Stimulated activated CD4-positive, alpha-beta T cell treated with anti-CD3 and anti-CD28 coated beads, Interleukin-4, amount 100 ng/mL, for 1 hour (primary cell): ENCODE data around the gene SNUPN.
A peak's percentile ranks its signal among the peaks of the same experiment; 100 is the strongest.

Experiments used
- DNase-seq: peaks from one replicate; pipeline ENCODE4 v3.0.0-alpha.2; 2020

Gene SNUPN

DNA sequence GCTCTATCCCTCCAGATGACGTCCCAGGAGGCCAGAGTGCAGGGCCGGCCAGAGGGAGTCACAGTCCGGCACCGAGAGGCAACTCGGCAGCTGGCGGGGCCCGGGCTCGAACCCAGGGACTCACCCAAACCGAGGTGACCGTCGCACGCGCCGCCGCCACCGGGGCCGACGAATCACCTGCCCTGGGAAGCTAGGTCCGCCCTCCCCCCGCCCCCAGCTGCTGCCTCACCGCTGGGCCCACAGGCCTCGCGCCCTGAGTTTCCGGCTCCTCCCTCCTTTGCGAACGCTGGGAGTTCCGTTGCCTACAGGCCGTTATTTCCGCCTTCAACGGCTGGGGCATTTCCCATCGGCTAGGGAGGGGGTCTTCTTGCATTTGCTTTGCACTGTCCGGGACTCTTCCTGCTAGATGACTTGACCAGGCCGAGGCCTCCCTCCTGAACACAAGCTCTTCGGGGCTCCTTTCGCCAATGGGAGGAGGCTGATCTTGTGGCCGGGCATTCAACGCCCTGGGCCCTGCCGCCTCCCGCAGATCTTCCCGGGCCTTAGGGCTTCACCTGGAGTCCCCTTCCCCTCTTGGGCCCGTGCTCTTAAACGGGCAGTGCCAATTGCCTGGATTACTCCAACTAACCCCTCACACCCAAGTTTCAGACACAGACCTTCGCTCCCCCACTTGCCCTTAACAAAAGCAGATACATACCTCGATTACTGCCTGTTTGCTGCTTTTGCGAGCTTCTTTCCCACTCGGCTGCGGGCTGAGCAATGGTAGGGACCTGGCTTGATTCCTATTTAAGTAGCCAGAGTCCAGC is at the start of gene SNUPN:
Gene SNUPN (minus strand): TSS at position 184 of the 806 bp plus-strand sequence. CDS start 4,674 bp downstream, outside the sequence.
- DNase-seq, result peak; percentile 95

DNA sequence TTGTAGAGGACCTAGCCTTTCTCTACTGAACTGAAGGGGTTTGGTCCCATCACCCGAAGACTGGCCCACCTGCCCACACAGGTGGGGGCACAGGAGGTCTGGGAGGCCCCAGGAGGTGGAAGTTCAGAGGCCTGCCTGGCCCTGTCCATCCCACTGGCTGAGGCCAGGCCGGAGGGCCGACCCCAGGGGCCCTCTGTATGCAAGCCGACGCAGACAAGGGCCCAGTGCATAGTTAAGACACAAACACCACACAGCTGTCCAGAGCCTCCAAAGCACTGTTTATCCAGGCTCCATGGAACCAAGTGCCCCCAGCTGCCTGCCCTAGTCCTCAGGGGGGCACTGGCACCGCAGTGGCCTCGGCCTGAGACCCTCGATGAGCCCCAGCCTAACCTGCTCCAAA is 48.8 kb upstream of the SNUPN start:
- DNase-seq, result no peak

DNA sequence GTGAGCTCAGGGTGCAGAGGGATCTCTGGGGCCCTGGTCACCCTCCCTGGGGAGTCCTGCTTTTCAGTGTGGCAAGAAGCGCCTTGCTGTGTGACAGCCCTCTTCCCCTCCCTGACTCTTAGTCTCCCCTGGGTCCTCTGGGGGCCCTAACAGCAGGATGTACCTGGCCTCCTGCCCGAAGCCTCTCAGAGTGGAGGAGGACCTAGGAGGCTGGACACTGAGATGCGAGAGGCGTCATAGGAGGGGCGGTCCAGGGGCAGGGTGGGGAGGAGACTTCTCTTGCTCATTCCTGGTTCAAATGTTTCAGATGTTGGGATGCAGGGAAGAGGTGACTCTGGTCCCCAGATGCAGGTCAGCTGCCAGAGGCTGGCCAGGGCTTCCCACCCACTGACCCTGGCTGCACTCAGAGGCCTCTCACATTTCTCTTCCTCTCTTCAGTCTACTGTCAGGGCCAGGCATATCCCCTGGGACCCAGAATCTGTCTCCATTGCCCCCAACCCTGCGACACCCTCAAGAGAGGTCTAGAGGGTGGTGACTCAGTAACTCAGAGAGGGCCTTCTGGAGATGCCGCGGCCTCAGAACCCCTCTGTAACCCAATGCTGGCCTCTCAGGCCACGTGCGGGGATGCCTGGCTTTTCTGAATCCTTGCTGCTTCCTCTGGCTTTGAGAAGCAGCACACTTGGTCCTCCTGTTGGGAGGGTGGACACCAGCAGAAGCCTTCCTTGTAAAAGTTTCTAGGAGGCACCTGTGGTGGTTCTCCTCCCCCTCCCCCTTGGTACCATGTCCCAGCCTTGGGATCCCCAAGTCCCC is 48.1 kb upstream of the SNUPN start:
- DNase-seq, result no peak

DNA sequence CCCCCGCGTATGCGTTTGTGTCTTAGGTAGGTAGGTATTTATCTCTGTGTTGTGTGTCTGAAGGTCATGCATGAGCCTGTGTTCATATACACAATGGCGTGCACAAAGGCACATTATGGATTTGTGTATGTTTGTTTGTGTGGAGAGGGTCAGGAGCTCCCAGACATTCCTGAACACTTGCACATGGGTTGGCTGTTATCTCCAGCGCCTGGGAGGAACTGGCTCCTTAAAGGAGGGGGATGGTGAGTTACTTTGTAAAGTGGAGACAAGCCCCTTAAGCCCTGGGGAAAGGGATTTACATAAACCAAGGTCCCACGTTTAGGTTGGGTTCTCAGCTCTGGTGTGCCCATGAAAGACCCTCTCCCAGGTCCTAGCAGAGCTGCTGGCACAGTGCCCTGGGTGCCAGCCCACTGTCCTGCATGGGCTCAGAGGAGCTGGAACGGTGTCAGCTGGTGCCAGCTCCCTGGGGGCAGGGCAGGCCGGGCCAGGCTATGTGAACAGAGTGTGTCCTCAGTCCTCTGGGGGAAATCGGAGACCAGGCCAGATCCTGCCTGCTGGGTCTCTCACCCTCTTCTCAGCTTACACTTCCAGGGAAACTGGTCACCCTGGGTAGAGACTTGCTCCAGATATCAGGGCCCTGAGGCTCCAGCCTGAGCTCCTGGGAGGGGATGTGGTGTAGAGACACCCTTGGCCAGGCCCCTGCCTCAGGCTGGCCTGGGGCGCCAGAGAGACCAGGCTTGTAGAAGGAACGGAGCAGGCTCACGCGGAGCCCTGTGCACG is 47.3 kb upstream of the SNUPN start:
- DNase-seq, result no peak

DNA sequence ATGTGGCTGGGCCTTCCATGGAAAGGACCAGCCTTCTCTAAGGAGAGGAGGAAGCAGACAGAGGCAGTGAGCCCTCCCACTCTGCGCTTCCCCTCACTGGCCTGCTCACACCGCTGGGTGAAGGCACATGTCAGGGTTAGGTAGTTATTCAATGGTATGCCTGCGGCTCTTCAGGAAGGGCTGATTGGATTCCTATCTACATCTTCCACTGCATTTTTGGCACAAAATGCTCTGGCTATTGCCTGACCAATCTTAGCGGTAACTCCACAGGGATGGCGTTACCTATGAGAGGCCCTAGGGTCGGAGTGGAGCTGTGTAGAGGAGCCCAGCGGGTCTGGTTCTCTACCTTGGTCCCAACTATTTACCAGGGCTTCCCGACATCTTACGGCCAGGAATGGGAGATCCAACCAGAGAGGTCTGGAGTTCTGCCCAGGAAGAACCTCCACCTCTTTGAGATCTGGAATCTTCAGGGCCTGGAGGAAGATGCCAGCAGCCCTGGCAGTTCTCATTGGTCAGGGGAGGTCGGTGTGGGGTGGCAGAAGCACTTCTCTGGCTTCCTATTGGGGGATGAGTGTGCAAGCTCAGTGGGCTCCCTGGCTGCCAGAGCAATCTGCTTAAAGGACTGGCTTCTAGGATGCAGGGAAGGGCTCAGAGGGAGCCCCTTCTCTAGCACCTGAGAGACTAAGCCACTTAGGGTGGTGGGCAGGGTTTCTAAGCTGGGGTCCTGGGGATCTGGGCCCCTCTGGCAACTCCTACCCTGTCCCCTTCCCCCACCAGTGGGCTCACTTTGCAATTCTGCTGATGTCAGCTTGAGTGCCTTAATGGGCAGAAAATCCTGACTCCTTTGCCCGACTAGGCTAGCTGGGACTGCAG is 46.4 kb upstream of the SNUPN start:
- no peak for DNase-seq

DNA sequence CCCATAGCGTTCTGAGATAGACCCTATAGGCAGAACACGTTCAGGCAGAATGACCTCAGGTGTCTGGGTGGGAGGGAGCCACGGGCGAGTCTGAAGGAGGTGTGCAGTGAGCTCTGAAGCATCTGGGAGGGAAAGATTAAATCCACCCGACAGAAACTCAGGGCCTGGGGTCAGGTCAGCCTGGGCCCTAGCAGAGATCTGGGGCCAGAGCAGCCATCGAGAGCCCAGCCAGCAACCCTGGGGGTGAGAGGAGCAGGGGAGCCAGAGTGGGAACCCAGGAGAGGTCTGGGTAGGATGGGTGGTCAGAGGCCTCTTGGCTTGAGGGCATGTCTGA is 44.3 kb upstream of the SNUPN start:
- no peak for DNase-seq

DNA sequence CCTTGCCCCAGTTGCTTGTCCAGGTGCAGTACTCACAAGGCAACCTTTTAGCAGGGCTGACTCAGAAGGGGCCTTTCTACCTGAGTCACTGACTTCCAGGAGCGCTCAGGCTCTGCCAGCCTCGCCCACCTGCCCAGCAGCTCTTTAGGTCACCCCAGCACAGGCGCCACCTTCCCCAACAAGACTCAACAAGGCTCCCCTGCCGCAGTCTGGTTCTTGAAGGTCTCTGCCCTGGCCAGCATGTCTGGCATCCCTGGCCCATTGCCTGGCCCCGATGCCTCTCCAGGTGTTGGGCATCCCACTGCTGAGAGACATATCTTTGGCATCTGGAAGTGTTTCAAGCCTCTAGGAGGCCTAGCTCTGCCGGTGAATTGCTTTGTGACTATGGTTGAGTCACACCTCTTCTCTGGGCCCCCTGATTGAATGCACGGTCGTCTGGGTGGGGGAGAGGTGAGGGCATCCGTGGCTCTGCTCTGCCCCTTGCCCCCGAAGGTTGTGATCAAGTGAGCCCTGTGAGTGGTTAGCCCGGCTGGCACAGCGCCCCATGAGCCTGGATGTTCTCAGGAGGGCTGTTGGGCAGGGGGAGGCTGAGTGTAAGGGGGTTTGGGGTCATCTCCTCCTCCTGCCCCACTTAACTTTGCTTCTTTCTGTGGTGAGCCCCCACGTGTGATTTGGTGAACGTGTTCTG is 43.8 kb upstream of the SNUPN start:
- no peak for DNase-seq

DNA sequence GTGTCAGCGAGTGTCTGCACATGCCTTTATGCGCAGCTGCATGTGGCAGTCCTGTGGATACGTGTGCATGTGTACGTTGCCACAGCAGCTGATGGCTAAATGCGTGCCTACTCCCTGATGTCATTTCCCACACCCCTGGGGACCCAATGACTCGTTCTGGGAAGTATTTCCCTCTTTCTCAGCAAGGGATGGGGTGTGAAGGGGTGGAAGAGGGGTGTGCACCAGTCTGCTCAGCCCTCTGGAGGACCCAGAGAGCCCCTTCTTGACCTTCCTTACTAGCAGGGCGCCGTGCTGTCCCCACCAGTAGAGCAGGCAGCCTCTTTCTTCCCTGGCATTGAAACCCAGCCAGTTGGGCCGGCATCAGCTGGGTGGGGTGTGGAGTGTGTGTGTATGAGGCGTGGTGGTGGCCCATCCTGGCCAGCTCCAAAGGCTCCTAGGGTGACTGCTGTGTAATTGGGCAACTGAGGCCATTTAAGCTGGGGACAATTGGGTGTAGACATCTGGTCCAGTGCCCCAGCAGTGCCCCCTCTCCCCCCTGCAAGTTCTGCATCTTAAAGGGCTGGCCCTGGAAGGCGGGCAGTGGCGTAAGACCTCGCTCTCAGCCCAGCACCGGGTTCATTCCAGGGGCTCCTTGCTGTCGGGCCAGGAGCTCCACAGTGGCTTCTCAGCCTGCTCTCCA is 41.4 kb upstream of the SNUPN start:
- DNase-seq, result no peak

DNA sequence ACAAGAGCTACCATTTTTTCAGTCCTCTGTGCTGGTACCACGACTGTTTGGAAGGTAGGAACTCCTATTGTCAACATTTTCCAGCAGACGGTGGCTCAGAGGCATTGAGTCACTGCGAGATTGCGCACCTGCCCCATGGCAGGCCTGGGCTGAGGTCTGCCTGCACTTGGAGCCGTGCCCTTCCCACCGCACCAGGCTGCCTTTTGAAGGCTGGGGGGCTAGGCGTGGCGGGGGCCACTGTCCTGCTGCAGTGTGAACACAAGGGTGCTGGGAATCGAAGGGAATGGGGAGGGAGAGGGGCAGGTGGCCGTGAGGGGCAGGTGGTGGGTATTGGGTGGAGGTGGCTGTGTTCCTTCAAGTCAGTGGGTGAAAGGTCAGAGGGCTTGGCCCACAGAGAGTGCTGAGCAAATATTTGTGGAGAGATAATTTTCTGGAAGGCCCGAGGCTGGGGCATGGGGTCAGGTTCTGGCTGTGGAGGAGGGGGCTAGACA is 38.5 kb upstream of the SNUPN start:
- no peak for DNase-seq

DNA sequence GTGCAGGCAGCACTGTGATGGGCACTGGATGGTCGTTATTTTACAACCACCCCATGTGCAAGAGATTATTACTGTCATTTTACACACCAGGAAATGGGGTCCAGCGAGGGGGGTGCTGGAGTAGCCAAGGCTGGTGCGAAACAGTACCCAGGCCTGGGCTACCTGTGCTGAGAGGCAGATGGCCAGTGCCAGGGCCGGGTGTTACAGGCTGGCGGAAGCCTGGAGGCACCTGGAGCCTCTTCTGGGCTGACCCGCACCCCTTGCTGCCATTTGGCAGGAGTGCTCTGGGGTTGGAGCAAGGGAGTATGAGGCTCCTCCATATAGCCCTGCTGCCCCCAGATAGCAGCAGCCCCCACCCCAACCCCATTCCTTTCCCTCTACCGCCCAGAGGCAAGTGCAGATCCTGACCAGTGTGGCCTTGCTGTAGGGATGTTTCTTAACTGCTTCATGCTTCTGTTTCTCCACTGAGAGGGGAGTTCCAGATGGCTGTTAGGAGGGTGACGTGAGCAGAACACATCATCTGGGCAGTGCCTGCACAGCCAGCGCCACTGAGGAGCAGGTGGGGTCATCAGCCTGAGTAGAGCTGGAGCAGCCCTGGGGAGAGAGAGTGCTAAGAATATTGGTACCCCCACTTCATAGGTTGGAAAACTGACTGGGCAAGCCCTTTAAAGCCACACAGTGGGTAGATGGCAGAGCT is 37.4 kb upstream of the SNUPN start:
- no peak for DNase-seq

DNA sequence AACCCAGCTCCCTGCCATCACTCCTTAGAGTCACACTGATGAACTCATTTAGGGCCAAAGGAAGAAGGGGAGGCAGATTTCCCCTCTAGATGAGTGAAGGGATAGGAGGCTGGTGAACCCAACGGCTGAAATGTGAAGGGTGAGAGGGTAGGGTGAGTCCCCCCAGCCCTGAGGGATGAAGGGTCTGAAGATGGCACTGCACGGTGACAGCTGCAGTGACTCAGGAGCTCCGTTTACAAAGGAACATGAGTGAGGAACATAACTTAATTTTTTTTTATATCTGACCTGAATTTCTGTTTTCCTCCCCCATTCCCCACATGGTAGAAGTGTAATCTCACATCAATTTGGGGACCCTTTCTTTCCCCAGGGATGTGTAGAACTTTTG is 36.2 kb upstream of the SNUPN start:
- DNase-seq, result no peak

DNA sequence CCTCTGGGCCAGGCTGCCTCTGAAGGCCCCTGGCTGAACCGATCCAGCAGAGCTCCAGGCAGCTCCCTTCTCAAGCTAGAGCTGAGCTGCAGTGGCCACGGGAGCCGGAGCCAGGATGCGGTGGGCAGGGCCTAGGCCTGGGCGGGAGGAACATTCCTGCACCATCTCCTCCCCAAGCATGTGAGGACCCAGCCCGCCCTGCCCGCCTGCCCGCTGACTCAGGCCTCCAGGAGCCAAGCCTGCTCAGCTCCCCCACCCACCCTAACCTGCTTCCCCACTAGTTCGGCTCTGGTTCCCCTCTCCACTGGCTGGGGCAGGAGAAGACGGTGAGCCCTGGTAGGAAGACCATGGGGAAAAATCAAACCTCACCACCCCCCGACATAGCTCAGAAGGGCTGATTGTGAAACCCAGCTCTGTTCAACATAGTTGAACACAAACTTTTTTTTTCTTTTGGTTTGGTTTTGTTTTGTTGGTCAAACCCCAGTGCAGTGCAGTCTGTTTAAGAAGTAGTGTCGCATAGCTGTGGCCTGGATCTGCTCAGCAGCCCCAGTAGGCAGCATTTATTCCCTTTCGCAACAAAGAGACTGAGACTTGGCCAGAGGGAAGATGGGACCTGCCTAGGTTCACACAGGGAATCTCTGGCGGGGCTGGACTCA is 35.7 kb upstream of the SNUPN start:
- DNase-seq, result no peak

DNA sequence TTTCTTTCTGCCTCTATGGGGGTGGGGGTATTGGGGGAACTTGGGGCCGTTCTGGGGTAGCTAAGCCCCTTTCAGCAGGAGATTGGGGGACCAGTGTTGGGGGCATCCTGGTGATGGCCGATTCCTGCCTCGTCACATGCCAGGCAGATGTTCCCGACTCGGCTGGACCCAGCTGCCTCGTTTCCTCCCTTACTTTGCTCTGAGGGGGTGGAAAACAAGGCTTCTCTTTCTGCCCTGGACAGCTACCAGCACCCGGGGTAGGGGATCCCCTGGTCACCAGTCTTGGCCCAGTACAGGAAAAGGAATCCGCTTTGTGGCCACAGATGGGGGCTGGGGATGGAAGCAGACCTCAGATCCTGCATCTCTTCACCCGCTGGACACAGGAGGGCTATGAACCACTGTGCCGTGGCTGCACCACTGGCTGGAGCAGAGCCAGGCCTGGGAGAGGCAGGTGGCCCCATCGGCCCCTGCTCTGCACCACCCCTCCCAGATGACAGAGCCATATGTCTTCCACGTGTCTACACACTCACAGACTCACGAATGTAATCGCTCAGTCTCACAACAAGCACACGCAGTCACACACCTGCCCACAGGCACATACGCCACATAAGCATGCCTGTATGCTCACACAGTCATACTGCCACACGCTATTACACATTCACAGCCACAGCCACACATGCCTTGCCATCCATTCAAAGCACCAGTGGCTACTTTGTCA is 34.6 kb upstream of the SNUPN start:
- DNase-seq, result no peak

DNA sequence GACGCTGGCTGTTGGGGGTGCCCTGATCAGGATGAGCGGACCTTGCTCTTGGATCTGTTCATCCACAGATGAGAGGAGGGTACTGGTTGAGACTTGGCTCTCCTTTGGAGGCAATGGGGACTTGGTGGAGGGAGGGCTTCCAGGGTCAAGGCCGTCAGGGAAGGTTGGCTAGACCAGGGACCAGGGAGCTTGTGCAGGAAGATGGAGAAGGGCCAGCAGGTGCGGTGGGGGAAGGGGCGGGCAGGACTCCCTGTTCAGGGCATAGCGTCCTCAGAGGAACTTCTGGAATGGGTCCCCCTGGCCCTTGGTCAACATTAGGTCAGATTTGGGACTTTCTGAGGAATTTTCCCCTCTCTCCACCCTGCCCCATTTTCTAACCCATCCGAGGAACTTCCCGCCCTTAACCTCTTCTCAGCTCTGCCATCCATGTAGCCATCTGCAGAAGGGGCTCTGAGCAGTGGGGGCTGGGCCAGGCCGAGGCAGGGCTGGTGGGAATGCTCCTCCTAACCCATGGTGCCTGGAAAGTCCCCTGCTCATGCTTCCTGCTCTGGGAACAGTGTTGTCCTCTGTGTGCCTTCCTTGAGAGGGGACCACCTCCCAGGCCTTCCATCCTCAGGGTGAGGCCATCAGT is 33.7 kb upstream of the SNUPN start:
- DNase-seq, result no peak

DNA sequence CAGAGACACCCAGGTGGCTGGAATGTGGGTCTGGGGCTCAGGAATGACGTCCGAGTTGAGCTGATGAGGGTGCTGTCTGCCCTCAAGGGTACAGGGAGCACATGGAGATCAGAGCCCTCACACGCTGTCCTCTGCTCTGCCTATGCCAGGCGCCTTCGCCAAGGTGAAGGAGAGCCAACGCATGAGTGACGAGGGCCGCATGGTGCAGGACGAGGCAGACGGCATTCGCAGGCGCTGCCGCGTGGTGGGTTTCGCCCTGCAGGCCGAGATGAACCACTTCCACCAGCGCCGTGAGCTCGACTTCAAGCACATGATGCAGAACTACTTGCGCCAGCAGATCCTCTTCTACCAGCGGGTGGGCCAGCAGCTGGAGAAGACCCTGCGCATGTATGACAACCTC is 31.3 kb upstream of the SNUPN start:
- DNase-seq, result no peak

DNA sequence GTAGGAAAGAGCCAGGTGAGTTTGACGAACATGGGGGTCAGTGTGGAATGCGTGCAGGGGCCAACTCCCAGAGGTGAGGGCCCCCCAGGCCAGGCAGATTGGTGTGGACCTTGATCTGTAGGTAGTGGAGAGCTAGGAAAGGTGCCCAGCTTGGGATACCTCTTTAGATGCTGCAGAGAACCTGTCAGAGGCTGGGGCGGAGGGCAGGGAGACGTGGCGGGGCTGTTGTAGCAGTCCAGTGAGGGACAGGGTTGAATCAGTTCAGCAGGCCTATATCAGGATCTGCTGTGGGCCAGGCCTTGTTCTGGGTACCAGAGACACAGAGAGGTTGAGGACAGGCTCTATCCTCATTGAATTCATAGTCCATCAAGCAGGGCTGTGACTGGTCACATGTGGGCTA is 30.8 kb upstream of the SNUPN start:
- no peak for DNase-seq

DNA sequence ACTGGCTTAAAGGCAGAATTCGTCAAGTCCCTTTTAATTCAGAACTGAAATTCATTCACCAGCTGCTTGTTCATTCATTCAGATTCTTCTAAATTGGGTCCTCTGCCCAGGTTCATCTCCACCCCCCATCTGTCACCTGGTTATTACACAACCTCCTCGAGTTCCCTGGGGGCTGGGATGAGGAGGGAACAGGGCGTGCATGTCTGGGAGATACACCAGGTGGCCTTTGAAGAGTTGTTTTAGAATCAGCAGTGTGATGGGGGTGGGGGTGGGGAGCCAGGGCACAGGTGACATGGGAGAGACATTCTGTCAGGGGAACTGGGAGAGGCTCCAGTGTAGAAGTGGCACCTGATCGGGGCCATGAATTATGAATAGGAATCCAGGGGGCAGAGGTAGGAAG is 30.4 kb upstream of the SNUPN start:
- DNase-seq, result no peak

DNA sequence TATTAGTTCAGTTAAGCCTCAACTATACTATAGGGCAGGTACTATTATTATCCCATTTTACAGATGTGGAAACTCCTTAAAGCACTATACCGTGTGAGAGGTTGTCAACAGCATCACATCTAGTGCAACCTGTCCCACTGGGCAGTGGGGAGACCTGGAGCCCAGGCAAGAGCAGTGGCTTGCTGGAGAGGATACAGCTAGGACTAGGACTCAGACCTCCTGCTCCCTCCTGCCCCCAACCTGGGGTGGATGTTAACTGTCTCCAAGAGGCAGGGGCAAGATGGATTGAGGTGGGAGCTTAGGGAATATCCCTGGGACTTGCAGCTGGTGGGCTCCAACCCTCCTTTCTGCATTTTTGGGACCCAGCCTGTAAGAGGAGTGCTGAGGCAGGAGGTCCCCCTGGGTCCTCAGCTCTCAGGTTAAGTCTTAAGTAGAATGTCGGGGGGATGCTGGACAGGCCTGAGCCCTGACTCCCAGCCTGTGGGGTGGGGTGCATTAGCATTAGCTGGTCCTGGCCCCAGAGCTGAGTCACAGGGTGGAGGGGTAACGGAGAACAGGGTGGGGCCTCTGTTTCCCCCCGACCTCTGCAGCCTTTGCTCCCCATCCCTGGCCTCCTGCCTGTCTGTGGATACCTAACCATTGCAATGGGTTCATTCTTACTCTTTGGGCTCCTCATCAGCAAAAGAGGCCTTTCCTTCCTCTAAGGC is 28.8 kb upstream of the SNUPN start:
- DNase-seq, result no peak
